Fibroblast of villous mesenchyme (primary cell): ENCODE measurements around the gene CD8A. TPM values are rescaled to one million over a fixed set of nuclear protein-coding genes. Genes with fewer than 3 reads are reported as not detected.
"Not testable (repeated sequence)": the region's sequence is repeated elsewhere in the genome, so short reads cannot be mapped to it uniquely, and the experiment has no call there.

Experiments
- DNase-seq: peaks from one replicate; pipeline ENCODE4 v3.0.0-alpha.2; 2010; ENCODE audit warnings: low read depth
- H3K4me3 ChIP-seq: 2 replicates; pipeline ENCODE4 v1.5.1; 2011; ENCODE audit warnings: low read depth, mild to moderate bottlenecking, low read length
- total RNA-seq: library from RNA; depleted of rRNA; stranded (reverse); fragments of >200 nt; gene quantifications from 2 replicates; pipeline ENCODE4 v1.2.3, GENCODE V29; 2012
- TF ChIP-seq, protein P1 (sequence below): IDR thresholded peaks from 2 replicates; pipeline ENCODE4 v1.5.1; 2012; ENCODE audit warnings: low read depth, mild to moderate bottlenecking, low read length; ENCODE audit not compliant: insufficient read depth

The CD8A gene
- total RNA-seq, 1 donor = not detected

GRCh38 chr2:86750240-86750839 is 40.4 kb downstream of the CD8A start:
- H3K4me3 ChIP-seq = no peak overlapping the region
- TF ChIP-seq, protein P1, sequence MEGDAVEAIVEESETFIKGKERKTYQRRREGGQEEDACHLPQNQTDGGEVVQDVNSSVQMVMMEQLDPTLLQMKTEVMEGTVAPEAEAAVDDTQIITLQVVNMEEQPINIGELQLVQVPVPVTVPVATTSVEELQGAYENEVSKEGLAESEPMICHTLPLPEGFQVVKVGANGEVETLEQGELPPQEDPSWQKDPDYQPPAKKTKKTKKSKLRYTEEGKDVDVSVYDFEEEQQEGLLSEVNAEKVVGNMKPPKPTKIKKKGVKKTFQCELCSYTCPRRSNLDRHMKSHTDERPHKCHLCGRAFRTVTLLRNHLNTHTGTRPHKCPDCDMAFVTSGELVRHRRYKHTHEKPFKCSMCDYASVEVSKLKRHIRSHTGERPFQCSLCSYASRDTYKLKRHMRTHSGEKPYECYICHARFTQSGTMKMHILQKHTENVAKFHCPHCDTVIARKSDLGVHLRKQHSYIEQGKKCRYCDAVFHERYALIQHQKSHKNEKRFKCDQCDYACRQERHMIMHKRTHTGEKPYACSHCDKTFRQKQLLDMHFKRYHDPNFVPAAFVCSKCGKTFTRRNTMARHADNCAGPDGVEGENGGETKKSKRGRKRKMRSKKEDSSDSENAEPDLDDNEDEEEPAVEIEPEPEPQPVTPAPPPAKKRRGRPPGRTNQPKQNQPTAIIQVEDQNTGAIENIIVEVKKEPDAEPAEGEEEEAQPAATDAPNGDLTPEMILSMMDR = no peak
- peak; percentile 7 for DNase-seq

- DNase-seq = peak; percentile 88
- no peak overlapping the region for H3K4me3 ChIP-seq
- TF ChIP-seq, protein P1 = no peak
These were observed 42.7 kb downstream of the CD8A start for GRCh38 chr2:86747711-86748639.

DNA sequence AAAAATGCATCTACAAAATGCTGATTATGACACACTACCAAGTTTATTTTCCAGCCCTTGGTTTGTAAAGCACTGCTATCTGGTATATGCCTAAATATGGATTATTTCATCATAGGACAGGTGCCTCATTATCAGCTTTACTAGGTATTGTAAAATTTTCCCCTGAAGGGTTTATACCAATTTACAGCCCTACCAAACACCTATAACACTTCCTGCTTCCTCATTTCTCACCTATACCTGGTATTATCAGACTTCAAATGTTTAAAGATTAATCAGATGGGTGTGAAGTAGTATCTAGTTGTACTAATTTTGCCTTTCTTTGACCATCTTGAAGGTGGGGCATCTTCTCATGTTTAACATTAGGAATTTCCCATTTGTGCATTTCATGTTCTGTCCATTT is 43.8 kb downstream of the CD8A start:
- no peak overlapping the region for H3K4me3 ChIP-seq
- DNase-seq = no peak
- TF ChIP-seq, protein P1 = no peak

DNA sequence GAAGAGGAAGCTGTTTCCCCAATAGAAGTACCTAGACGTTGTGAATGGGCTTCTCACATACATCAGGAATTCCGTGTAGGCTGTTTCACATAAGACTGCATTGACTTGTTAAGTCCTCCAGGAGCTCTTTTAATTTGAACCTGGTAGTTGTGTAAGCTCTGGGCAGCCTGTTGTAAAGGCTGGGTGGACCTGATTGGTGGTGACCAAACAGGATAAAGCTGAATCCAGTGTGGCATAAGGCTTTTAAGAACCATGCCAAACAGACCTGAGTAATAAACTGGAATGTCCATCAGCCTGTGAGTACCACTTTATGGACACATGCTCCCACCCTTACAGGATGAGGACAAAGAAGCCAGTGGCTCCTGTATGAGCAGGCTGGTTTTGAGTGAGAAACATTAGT is 46.6 kb downstream of the CD8A start:
- TF ChIP-seq, protein P1 = no peak
- H3K4me3 ChIP-seq = no peak overlapping the region
- DNase-seq = no peak

DNA sequence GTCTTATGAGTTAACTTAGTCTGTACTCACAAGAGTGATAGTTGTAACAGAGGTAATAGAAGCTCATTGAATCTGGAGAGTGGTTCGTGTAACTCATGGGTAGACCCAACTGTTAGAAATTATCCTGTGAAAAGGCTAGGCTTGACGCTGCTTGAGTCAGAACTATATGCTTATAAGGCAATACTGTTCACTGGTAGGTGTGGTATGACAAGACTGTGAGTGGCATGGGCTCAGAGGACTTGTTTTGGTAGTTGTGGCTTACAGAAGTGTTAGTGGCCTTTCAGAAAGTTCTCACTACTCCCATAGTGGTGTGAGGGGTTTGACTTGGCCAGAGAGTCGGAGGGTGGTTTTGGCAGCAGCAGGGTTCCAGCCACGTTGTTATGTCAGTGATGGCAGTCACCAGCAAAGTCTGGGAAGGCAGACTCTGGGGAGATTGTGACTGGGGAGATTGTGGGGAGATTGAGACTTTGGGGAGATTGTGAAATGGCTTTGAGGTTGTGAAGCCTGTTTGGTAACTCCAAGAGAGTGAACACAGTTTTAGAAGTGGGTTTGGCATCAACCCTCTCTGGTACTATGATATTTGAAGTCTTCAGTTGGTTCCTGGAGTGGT is 48.7 kb downstream of the CD8A start:
- not testable (repeated sequence) for H3K4me3 ChIP-seq, DNase-seq

GRCh38 chr2:86739889-86740288 is 50.8 kb downstream of the CD8A start:
- not testable (repeated sequence) for H3K4me3 ChIP-seq, DNase-seq

GRCh38 chr2:86739485-86739884 is 51.2 kb downstream of the CD8A start:
- not testable (repeated sequence) for DNase-seq, H3K4me3 ChIP-seq

DNA sequence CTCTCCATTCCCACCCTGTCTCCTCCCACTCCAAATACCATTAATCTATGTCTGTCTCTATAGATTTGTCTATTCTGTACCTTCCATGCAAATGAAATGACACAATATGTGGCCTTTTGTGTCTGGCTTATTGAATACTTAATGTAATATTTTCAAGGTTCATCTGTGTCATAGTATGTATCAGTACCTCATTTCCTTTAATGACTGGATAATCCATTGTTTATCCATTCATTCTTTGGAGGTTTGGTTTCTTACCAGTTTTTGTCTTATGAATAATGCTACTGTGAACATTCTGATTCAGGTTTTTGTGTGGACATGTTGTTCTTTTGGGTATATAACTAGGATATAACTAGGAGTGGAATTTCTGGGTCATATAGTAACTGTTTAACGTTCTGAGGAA is 55.8 kb downstream of the CD8A start:
- H3K4me3 ChIP-seq, DNase-seq: not testable (repeated sequence)

Other genes starting within 250 kb of the CD8A start
- gene CHMP3, start 227.5 kb downstream of the CD8A start, total RNA-seq = 50.6 and 62.2 TPM in 2 replicates
- 16.8 and 25.0 TPM in 2 replicates for gene RNF103, start 167.0 kb downstream of the CD8A start, total RNA-seq
- gene RMND5A, start 70.6 kb downstream of the CD8A start, total RNA-seq = 15.5 and 24.6 TPM in 2 replicates
- gene CD8B, start 71.0 kb upstream of the CD8A start, total RNA-seq = not detected in 2 replicates
- 4.7 and 6.1 TPM in 2 replicates for gene RGPD1, start 151.2 kb upstream of the CD8A start, total RNA-seq
- 0.32 and 3.0 TPM in 2 replicates for gene PLGLB1, start 230.9 kb upstream of the CD8A start, total RNA-seq